Brain pericyte (primary cell): ENCODE measurements around the gene TMEM51.

Source experiments
- DNase-seq: peaks from one replicate; pipeline ENCODE4 v3.0.0-alpha.2; 2012; ENCODE audit warnings: low read depth, low spot score

Gene TMEM51

DNA sequence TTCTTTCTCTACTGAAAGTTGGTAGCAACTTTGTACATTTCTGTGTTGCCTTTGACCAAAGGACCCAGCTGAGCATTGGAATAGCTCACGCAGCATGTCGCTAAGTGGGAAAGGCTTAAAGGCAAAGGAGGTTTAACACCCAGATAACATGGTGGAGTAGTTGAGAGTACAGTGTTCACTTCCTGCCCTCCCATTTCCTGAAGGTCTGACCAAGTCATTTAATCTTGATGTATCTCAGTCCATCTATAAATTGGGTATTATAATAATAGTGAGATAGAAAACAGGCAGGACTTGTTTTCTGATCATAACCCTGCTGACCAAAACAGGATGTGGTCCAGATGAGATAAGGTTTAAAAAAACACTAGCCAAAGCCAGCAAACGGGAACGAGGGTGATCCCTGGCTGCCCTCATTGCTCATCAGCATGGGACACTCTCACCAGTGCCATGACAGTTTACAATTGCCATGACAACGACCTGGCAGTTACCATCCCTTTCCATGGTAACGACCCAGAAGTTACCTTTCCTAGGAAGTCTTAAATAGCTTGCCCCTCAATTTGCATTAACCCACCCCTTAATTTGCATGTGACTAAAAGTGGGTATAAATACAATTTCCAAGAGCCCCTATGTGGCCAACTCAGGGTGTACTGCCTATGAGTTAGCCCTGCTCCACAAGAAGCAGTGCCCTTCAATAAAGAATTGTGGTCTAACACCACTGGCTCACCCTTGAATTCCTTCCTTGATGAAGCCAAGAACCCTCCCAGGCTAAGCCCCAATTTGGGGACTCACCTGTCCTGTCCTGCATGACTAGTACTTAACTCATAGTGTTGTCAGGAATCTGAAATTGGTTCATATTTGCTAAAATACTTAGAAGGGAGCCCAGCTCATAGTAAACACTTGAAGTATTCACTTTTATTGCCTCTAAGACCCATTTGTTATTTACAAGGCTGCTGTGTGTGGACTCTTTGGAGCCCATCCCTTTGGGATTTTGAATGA lies 65.0 kb downstream of the TMEM51 start:
- no peak for DNase-seq

DNA sequence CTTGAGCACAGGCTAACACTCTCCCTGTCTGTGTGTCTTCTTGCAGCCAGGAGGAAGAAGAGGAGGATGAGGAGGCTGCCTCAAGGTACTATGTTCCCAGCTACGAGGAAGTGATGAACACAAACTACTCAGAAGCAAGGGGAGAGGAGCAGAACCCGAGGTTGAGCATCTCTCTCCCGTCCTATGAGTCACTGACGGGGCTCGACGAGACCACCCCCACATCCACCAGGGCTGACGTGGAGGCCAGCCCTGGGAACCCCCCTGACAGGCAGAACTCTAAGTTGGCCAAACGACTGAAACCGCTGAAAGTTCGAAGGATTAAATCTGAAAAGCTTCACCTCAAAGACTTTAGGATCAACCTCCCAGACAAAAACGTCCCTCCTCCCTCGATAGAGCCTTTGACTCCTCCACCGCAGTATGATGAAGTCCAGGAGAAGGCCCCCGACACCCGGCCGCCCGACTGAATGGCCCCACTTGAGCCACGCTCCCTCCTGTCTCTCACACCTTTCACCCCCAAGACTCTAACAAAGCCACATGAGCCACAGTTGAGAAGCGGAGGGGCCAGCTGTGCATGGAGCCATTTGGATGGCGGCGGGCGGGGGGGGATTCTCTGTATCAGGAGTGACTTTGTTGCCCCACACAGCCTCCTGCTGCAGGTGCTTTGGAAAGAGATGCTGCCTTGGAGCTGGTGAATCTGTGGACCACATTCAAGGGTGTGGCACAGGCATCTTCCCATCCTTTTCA lies 65.9 kb downstream of the TMEM51 start:
- no peak for DNase-seq

DNA sequence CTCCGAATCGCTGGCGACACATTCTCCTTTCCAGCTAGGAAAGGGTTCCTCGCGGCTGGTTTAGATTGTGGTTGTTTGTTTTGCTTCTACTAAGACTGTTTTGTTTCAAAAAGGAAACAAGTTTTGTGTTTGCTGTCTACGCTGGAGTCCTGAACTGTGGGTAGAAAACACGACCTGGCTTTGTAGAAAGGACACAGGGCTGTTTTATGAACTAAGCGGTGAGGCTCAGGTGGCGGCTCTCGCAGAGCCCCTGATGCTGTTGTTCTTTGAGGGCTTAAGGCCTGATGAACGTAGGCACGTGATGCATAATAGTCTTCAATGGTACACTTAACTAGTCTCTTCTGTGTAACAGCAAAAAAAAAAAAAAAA lies 66.5 kb downstream of the TMEM51 start:
- DNase-seq = no peak

DNA sequence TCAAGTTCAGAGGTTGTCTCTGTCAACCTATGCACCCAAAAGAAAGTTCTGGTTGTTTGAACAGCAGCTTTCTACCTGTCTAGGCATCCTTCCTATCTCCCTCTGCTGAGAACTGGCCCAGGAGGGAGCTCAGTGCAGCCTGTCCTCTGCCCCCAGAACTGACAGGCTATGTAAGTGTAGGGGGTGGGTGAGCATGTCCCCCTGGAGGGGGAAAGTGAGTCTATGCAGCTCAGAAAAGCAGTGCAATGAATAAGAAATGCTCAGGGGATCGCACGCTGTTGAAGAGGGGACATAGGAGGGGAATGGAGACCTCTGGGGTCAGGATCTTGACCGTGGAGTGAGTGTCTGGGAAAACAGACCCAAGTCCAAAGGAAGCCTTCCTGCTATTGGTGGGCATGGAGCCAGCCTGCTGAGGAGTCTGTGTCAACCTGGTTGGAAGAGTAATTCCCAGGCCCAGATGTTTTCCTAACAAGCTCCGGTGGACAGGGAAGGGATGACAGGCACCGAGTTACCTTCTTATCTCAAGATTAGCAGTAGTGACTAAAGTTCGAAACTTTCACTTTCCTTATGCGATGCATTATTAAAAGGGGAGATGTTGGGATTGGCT lies 67.4 kb downstream of the TMEM51 start:
- no peak for DNase-seq

DNA sequence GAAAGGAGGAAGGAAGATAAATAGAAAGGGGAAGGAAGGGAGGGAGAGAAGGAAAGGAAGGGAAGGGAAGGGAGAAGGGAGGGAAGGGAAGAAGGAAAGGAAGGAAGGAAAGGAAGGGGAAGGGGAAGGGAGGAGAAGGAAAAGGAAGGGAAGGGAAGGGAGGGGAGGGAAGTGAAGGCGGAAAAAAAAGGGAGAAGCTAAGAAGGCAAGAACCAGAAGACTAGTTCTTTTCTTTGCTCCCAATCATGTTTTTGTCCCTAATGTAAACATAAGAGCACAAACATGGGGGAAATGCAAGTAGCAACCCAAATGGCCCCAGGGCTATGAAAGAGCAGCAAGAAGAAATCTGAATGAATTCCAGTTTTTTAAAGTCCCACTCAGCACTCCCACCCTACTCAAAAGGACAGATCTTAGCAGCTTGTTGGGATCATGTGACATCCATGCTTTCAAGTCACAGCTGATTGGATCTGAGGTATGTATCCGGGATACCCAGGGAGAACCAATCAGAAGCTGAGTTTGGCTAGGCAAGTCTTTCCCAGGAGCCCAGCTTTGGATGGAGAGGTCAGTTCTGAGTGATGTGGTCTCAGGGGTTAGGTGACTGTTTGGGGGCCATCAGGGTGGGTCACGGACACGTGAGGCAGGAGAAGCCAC lies 69.2 kb downstream of the TMEM51 start:
- no peak for DNase-seq

DNA sequence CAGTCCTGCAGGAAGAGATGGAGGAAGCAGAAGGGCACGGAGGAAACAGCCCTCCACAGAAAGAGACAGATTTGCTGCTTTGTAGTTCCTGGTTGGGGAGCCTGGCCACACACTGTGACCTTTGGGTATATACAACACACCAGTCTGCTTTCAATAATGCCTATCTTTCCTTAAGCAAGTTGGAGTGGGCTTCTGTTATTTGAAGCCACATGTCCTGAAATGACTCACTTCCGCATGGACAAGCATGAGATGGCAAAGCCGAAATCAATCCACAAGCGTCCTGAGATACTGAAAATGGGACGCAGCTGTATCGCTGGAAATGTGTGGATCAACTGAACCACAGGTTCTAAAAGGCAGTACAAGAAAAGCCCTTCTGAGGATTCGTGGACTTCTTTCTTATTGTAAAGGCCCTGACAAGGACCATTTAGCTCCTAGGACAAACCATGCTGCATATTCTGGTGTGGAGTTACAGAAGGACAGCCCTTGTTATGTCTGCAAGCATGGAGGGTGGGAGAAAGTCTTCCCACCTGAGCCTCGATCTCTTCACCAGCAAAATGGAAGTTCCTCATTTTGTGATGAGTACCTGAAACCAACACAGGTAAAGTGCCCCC lies 70.8 kb downstream of the TMEM51 start:
- DNase-seq = no peak

DNA sequence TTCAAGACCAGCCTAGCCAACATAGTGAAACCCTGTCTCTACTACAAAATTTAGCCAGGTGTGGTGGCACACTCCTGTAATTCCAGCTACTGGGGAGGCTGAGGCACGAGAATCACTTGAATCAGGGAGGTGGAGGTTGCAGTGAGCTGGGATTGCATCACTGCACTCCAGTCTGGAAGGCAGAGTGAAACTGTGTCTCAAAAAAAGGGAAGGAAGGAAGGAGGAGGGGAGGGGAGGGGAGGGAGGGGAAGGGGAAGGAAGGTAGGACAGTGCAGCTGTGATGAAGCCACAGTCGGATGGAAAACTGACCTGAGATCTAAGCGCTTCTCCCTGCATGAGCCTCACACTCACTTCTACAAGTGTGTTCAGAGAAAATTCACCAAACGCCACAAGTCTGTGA lies 71.4 kb downstream of the TMEM51 start:
- no peak for DNase-seq

DNA sequence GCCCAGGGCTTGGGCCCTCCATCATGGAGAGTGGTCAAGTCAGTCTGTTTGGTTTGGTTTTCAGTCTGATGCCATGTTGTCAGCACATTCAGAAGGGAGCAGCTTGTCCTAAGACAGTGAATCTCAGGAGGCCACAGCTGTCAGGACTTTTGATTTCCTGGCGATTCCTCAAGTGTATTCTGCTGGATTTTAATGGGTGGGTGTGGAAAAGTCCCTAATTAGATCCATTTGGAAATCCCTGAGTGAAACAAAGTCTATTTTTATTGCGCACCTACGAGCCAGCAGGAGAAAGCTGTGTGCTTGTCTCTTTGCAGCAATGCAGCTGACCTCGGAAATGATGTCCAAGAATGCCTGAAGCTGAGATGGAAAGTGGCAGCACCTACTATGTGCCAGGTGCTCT lies 71.9 kb downstream of the TMEM51 start:
- no peak for DNase-seq

DNA sequence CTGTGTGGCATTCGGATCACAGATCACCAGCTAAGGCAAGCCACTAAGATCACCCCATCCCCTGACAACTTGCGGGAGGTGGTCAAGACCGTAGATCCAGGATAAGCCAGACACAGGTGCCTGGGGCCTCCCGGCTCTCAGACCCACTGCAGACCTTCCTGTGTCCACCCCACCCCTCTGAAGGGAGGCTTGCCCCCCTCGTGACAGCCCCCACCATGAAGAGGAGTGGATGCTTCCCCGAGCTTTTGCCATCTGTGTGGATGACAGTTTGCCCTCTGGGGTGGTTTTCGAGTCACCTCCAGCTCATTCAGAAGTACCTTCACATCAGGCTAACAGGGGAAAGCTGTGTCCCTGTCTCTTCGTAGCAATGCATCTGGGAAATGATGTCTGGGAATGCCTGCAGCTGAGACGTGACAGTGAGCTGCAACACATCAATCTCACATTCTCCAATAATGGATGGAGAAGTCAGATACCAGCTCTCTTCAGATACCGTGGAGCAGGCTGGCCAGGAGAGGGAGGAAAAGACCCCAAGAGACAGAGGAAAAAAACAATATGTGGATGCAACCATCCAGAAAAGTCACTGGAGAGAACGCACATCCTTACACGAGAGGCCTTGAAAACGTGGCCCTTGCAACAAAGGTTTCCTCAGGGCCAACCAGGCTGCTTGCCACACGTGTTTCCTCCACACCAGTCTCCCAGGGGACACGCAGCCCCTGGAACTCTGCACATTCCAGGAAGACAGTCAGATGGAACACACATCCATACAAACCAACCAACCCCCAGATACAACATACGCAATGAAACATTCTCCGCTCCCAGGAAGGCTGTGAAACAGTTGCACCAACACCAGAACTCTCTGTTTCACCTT lies 73.1 kb downstream of the TMEM51 start:
- DNase-seq = no peak

DNA sequence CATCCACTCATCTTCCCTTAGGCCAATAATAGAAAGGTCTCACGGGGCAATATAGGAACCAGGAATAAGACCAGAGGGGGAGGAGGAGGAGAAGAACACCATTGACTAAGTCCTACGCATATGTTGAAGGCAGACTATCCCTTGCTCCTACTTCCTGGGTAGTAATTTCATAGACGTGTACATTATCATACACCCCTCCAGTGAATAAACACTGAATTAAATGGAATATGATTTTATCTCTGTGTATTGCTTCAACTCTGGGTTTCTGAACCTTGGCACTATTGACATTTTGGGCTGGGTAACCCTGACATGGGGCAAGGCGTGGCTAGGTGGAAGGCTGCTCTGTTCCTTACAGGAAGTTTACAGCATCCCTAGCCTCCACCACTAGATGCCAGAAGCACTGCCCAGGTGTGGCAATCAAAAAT lies 76.2 kb downstream of the TMEM51 start:
- no peak for DNase-seq

DNA sequence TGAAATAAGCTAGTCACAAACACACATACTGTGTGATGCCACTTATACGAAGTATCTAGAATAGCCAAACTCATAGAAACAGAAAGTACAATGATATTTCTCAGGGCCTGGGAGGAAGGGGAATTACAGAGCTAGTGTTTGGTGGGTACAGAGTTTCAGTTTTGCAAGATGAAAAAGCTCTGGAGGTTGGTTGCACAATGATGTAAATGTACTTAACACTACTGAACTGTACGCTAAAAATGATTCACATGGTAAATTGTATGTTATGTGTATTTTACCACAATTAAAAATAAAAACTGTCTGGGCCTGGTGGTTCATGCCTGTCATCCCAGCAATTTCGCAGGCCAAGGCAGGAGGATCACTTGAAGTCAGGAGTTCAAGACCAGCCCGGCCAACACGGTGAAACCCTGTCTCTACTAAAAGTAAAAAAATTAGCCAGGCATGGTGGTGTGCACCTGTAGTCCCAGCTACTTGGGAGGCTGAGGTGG lies 78.2 kb downstream of the TMEM51 start:
- no peak for DNase-seq

DNA sequence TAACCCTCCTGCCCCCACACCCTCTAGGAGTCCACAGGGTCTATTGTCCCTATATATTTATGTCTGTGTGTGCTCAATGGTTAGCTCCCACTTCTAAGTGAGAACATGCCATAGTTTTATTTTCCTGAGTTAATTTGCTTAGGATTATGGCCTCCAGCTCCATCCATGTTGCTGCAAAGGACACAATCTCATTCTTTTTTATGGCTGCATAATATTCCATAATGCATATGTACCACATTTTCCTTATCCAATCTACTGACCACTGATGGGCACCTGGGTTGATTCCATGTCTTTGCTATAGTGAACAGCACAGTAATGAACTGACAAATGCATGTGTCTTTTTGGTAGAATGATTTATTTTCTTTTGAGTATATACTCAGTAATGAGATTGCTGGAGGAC lies 80.1 kb downstream of the TMEM51 start:
- no peak for DNase-seq

DNA sequence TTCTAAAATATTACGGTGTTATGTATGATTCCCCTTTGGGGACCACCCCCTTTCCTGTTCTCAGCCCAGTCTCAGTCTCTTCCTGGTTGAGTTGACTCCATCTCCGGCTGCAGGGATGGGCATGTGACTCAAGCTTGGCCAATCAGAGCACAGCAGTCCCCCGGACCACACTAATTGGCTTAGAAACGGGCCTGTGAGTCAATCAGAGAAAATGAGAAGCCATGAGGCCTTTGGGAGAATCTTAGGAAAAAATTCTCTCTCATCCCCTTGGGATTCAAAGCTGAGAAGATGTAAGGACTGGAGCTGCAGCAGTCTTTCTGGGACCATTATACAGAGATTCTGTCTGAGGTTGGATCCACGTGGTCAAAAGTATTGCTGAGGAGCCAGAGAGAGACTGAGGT lies 82.8 kb downstream of the TMEM51 start:
- DNase-seq = no peak

DNA sequence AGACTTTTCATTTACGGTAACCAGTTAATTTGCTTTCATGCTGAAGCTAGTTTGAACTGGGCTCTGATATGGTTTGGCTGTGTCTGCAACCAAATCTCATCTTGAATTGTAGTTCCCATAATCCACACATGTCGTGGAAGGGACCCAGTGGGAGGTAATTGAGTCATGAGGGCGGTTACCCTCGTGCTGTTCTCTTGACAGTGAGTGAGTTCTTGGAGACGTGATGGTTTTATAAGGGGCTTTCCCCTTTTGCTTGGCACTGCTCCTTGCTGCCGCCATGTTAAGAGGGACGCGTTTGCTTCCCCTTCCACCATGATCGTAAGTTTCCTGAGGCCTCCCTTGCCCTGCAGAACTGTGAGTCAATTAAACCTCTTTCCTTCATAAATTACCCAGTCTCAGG lies 83.2 kb downstream of the TMEM51 start:
- DNase-seq = no peak

DNA sequence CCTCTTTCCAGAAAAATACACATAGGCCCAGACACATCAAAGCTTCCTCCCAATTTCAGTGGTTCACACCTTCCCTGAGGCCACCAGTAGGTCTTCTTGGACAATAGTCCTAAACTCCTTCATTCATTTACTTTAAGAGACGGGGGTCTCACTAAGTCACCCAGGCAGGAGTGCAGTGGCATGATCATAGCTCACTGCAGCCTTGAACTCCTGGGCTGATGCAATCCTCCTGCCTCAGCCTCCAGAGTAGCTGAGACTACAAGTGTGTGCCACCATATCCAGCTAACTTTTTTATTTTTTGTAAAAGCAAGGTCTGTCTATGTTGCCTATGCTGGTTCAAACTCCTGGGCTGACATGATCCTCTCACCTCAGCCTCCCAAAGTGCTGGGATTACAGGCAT lies 85.2 kb downstream of the TMEM51 start:
- DNase-seq = no peak

DNA sequence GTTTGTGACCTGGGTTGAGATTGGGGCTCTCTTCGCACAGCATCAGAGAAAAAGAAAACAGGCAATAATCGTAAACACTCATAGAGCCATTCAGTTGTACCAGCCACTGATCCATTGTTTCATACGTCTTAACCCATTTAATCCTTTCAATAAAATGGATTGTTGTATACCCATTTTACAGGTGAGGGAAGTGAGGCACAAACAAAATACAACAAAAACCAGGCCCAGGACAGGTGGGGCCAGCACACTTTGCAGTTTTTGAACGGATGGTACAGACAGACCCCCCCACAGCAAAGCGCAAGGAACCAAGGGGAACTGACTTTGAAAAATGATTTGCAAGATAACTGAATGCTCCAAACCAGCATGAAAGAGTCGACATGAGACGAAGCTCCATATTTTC lies 89.2 kb downstream of the TMEM51 start:
- DNase-seq = no peak

DNA sequence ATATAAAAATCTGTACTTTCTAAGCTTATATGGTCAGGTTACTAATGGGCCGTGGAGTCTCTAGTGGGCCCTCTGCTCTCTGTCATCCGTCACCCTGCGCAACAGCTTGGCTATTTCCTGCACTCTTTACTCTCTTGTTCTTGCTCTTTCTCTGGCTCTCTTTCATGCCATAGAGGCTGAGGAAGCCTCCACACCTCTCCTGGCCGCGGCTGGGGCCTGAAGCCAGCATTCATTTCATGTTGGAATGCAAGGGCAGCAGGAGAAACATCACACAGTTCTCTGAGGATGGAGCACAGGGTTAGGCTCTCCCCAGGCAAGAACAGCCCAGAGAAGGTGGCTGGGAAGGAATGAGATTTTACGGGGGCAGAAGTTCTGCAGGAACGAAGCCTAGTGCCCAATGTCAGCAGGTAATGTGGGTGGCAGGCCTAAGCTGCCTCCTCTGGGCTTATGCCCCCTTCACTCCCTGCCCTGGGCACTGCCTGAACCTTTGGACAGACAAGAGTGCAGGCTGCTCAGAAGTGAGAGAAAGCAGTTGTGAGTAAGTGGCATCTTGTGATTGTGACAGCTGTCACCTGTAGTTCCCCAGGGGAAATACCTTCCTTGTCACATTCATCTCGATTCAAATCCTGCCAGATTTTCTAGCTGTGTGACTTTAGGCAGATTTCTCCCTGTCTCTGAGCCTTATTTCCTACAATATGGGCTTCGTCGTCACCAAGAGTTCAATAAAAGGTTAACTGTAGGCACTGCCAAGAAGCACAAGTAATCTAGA lies 89.9 kb downstream of the TMEM51 start:
- no peak for DNase-seq

DNA sequence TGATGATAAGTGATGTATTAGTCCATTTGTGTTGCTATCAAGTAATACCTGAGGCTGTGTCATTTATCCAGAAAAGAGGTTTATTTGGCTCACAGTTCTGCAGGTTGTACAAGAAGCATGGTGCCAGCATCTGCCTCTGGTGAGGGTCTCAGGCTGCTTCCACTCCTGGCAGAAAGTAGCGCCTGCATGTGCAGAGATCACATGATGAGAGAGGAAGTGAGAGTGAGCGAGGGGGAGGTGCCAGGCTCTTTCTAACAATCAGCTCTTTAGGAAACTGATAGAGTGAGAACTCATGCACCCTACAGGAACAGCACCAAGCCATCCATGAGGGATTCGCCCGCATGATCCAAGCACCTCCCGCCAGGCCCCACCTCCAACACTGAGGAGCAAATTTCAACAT lies 91.3 kb downstream of the TMEM51 start:
- DNase-seq = no peak

DNA sequence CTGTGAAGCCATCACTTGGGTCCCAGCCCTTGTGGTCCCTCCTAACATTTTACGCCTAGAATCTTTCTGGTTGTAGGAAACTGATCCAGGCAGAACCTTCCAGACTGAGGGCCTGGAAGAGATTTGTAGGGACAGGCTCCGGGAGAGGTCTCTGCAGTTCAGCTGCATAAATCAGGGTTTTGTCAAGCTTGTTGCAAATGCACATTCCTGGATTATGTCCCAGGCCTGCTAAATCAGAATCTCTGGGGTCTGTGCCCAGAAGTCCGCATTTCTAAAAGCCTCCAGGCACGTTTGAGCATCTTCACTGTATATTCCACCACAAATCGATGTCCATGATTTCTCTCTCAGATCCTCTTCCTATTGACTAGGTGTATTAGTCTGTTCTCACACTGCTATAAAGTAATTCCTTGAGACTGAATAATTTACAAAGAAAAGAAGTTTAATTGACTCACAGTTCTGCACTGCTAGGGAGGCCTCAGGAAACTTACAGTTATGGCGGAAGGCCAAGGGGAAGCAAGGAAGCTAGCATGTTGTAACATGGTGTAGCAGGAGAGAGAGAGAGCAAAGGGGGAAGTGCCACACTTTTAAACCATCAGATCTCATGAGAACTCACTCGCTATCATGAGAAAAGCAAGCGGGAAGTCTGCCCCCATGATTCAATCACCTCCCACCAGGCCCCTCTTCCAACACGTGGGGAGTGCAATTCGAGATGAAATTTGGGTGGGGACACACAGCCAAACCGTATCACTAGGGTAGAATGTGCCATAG lies 92.2 kb downstream of the TMEM51 start:
- no peak for DNase-seq
